Ishikawa (cell line): ENCODE data around the gene TMEM234.
A peak's percentile ranks its signal among the peaks of the same experiment; 100 is the strongest.

ENCODE experiments used
- CEBPB ChIP-seq: IDR thresholded peaks from 2 replicates; pipeline ENCODE4 v1.6.1; 2012
- CREB1 ChIP-seq: IDR thresholded peaks from 2 replicates; pipeline ENCODE4 v1.6.1; 2012; ENCODE audit warnings: low read depth
- EGR1 ChIP-seq: IDR thresholded peaks from 2 replicates; pipeline ENCODE4 v1.6.1; 2012
- EP300 ChIP-seq: IDR thresholded peaks from 2 replicates; pipeline ENCODE4 v1.6.1; 2012; ENCODE audit warnings: borderline replicate concordance
- FOXM1 ChIP-seq: IDR thresholded peaks from 2 replicates; pipeline ENCODE4 v1.6.1; 2012; ENCODE audit warnings: low read depth, borderline replicate concordance
- MAX ChIP-seq: IDR thresholded peaks from 2 replicates; pipeline ENCODE4 v1.6.1; 2012
- NFIC ChIP-seq: IDR thresholded peaks from 2 replicates; pipeline ENCODE4 v1.6.1; 2012
- RAD21 ChIP-seq: IDR thresholded peaks from 2 replicates; pipeline ENCODE4 v1.6.1; 2012; ENCODE audit warnings: low read depth
- REST ChIP-seq: IDR thresholded peaks from 2 replicates; pipeline ENCODE4 v1.6.1; 2012; ENCODE audit warnings: low read depth, mild to moderate bottlenecking
- TAF1 ChIP-seq: IDR thresholded peaks from 2 replicates; pipeline ENCODE4 v1.6.1; 2012; ENCODE audit warnings: low read depth, mild to moderate bottlenecking
- TCF12 ChIP-seq: IDR thresholded peaks from 2 replicates; pipeline ENCODE4 v1.6.1; 2012; ENCODE audit warnings: low read depth
- TEAD4 ChIP-seq: IDR thresholded peaks from 2 replicates; pipeline ENCODE4 v1.6.1; 2012
- USF1 ChIP-seq: IDR thresholded peaks from 2 replicates; pipeline ENCODE4 v1.6.1; 2012
- YY1 ChIP-seq: IDR thresholded peaks from 2 replicates; pipeline ENCODE4 v1.6.1; 2012; ENCODE audit warnings: low read depth
- ZBTB7A ChIP-seq: IDR thresholded peaks from 2 replicates; pipeline ENCODE4 v1.6.1; 2012; ENCODE audit warnings: low read depth

TMEM234 gene

GRCh38 chr1:32239790-32240139 is 17.6 kb upstream of the TMEM234 start:
- TF ChIP-seq YY1 = no peak
- no peak for TF ChIP-seq TEAD4
- peak; percentile 77; the same call in 1 of the 2 replicates for TF ChIP-seq ZBTB7A

- TF ChIP-seq REST = no peak
- no peak for TF ChIP-seq FOXM1
- TF ChIP-seq USF1 = no peak
- no peak for TF ChIP-seq NFIC
- no peak for TF ChIP-seq RAD21
- no peak for TF ChIP-seq CREB1
- TF ChIP-seq ZBTB7A = no peak
- no peak for TF ChIP-seq TAF1
- no peak for TF ChIP-seq YY1
- no peak for TF ChIP-seq EGR1
- TF ChIP-seq EP300 = no peak
- no peak for TF ChIP-seq TCF12
- TF ChIP-seq TEAD4 = no peak
- TF ChIP-seq MAX = no peak
- TF ChIP-seq CEBPB = no peak
These were observed 17.2 kb upstream of the TMEM234 start for GRCh38 chr1:32239337-32239736.

- no peak for TF ChIP-seq TEAD4
- no peak for TF ChIP-seq TAF1
- TF ChIP-seq TCF12 = no peak
- TF ChIP-seq REST = no peak
- TF ChIP-seq MAX = no peak
- TF ChIP-seq EP300 = no peak
- no peak for TF ChIP-seq RAD21
- TF ChIP-seq FOXM1 = no peak
- no peak for TF ChIP-seq EGR1
- no peak for TF ChIP-seq USF1
- TF ChIP-seq NFIC = no peak
These were observed 12.6 kb upstream of the TMEM234 start for GRCh38 chr1:32234792-32235191.

- TF ChIP-seq TAF1 (no peak), CREB1 (no peak), CEBPB (no peak), TCF12 (no peak), REST (no peak), YY1 (no peak), FOXM1 (no peak), MAX (no peak), NFIC (no peak)
These were observed 10.6 kb upstream of the TMEM234 start for GRCh38 chr1:32232558-32233304.

GRCh38 chr1:32231843-32232432 is 9.8 kb upstream of the TMEM234 start:
- no peak for TF ChIP-seq TCF12
- TF ChIP-seq REST = no peak
- TF ChIP-seq CREB1 = no peak
- no peak for TF ChIP-seq YY1
- TF ChIP-seq EGR1 = no peak
- TF ChIP-seq TAF1 = no peak
- TF ChIP-seq EP300 = no peak
- no peak for TF ChIP-seq FOXM1
- no peak for TF ChIP-seq RAD21
- no peak for TF ChIP-seq ZBTB7A
- no peak for TF ChIP-seq MAX
- TF ChIP-seq TEAD4 = no peak
- TF ChIP-seq NFIC = no peak
- no peak for TF ChIP-seq USF1
- TF ChIP-seq CEBPB = no peak
